ENCODE data around the gene PHACTR1. TPM values are rescaled to one million over a fixed set of nuclear protein-coding genes. Genes with fewer than 3 reads are reported as not detected.

PHACTR1 gene
- polyA plus RNA-seq, 3 donors = 6.1 to 26.9 (median 7.6) TPM

GRCh38 chr6:13046084-13046483, 329.5 kb downstream of the PHACTR1 start:
- H3K4me3 Mint-ChIP-seq = no peak overlapping the region
- H3K27ac ChIP-seq (ENCODE audit: low read depth in 1 of 2, low read length in 2 of 2) = no peak overlapping the region
- H3K36me3 Mint-ChIP-seq = no peaks in the 10 kb centered on the region
- no peak overlapping the region for H3K9ac ChIP-seq (ENCODE audit: insufficient read depth, low read length, poor library complexity, severe bottlenecking)
- no peak for DNase-seq
- no peaks in the 10 kb centered on the region for H3K9me3 ChIP-seq (replicated peaks in 1 of 2; ENCODE audit: control insufficient read depth in 1 of 2, insufficient read depth in 1 of 2, low read length in 2 of 2)
- peaks cover 21% of the 10 kb centered on the region for H3K4me1 Mint-ChIP-seq
- no peaks in the 10 kb centered on the region for H4K20me1 ChIP-seq (ENCODE audit: insufficient read depth, low read length)
- no peak overlapping the region for H3K4me3 ChIP-seq (replicated peaks in 1 of 3; ENCODE audit: low read depth in 2 of 3, low read length in 3 of 3)
- H2AFZ ChIP-seq (ENCODE audit: insufficient read depth, low read depth, low read length, poor library complexity, severe bottlenecking) = no peak overlapping the region
- intact Hi-C loops (cut with micrococcal nuclease) = no loop called here
- no peaks in the 10 kb centered on the region for H3K79me2 ChIP-seq (ENCODE audit: insufficient read depth, low read length)
- no peak overlapping the region for H3K27ac Mint-ChIP-seq
- peaks cover 0 to 4% (median 2%) of the 10 kb centered on the region in 3 donors for H3K27me3 Mint-ChIP-seq (ENCODE audit: low read depth in 3 of 3)
- H3K4me1 ChIP-seq (ENCODE audit: control insufficient read depth in 1 of 2, insufficient read depth in 2 of 2, low read length in 2 of 2) = peaks cover 5% of the 10 kb centered on the region in 2 donors
- H3K4me2 ChIP-seq (replicated peaks; ENCODE audit: extremely low read depth, low read length, poor library complexity, severe bottlenecking) = no peak overlapping the region
- 100% methylated on average over 1 of the region's 4 CpGs for whole genome bisulfite sequencing (ENCODE audit: insufficient coverage)
- no peaks in the 10 kb centered on the region for H3K27me3 ChIP-seq (ENCODE audit: control insufficient read depth in 2 of 2, insufficient read depth in 2 of 2, low read length in 2 of 2)
- no peak for TF ChIP-seq CTCF (IDR thresholded peaks at IDR 0.05)
- H3K9me3 Mint-ChIP-seq = peaks cover 0 to 7% (median 0%) of the 10 kb centered on the region in 7 donors
- H3K36me3 ChIP-seq (replicated peaks in 1 of 2; ENCODE audit: control insufficient read depth in 1 of 2, insufficient read depth in 2 of 2, low read length in 2 of 2) = no peaks in the 10 kb centered on the region

- H3K36me3 Mint-ChIP-seq = no peaks in the 10 kb centered on the region
- H2AFZ ChIP-seq (ENCODE audit: insufficient read depth, low read depth, low read length, poor library complexity, severe bottlenecking) = no peak overlapping the region
- 31% methylated on average over 1 of the region's 2 CpGs for WGBS (ENCODE audit: insufficient coverage)
- no peaks in the 10 kb centered on the region for H3K9me3 ChIP-seq (replicated peaks in 1 of 2; ENCODE audit: control insufficient read depth in 1 of 2, insufficient read depth in 1 of 2, low read length in 2 of 2)
- no peaks in the 10 kb centered on the region for H3K79me2 ChIP-seq (ENCODE audit: insufficient read depth, low read length)
- intact Hi-C loops (cut with micrococcal nuclease) = no loop called here
- DNase-seq = no peak
- no peak for TF ChIP-seq CTCF (IDR thresholded peaks at IDR 0.05)
- no peak overlapping the region for H3K4me3 ChIP-seq (replicated peaks in 1 of 3; ENCODE audit: low read depth in 2 of 3, low read length in 3 of 3)
- no peaks in the 10 kb centered on the region for H3K36me3 ChIP-seq (replicated peaks in 1 of 2; ENCODE audit: control insufficient read depth in 1 of 2, insufficient read depth in 2 of 2, low read length in 2 of 2)
- H3K4me3 Mint-ChIP-seq = no peak overlapping the region
- peaks cover 5% of the 10 kb centered on the region in 2 donors for H3K4me1 ChIP-seq (ENCODE audit: control insufficient read depth in 1 of 2, insufficient read depth in 2 of 2, low read length in 2 of 2)
- no peak overlapping the region for H3K27ac Mint-ChIP-seq
- peaks cover 17% of the 10 kb centered on the region for H3K4me1 Mint-ChIP-seq
- no peaks in the 10 kb centered on the region for H4K20me1 ChIP-seq (ENCODE audit: insufficient read depth, low read length)
- no peak overlapping the region for H3K4me2 ChIP-seq (replicated peaks; ENCODE audit: extremely low read depth, low read length, poor library complexity, severe bottlenecking)
- H3K27me3 ChIP-seq (ENCODE audit: control insufficient read depth in 2 of 2, insufficient read depth in 2 of 2, low read length in 2 of 2) = no peaks in the 10 kb centered on the region
- H3K27ac ChIP-seq (ENCODE audit: low read depth in 1 of 2, low read length in 2 of 2) = no peak overlapping the region
- H3K9me3 Mint-ChIP-seq = peaks cover 0 to 7% (median 0%) of the 10 kb centered on the region in 7 donors
- H3K27me3 Mint-ChIP-seq (ENCODE audit: low read depth in 3 of 3) = peaks cover 0 to 2% (median 2%) of the 10 kb centered on the region in 3 donors
- no peak overlapping the region for H3K9ac ChIP-seq (ENCODE audit: insufficient read depth, low read length, poor library complexity, severe bottlenecking)
These were observed 331.5 kb downstream of the PHACTR1 start for GRCh38 chr6:13048113-13048512.

Data from CD14-positive monocyte (primary cell).